ENCODE data around the gene PCSK2. TPM values are rescaled to one million over a fixed set of nuclear protein-coding genes. Genes with fewer than 3 reads are reported as not detected.

PCSK2 gene
- total and polyA plus RNA-seq, 10 donors, result 0.06 to 0.17 (median 0.16) TPM; not detected in 3

- H3K27me3 ChIP-seq (replicated peaks in 1 of 7), result no peaks in the 10 kb centered on the region
- intact Hi-C loops (cut with DNase I; ENCODE audit: low total_unique reads), result no loop called here
- H3K9me3 ChIP-seq, result peaks cover 0 to 8% (median 2%) of the 10 kb centered on the region in 8 donors
- H3K4me3 ChIP-seq, result no peak overlapping the region
- H3K4me1 ChIP-seq, result peaks cover 0 to 4% (median 0%) of the 10 kb centered on the region in 6 donors
- no peaks in the 10 kb centered on the region for H3K36me3 ChIP-seq
- H3K27ac ChIP-seq, result no peak overlapping the region
- no peak for DNase-seq
- TF ChIP-seq POLR2A (IDR thresholded peaks at IDR 0.05) (no peak), CTCF (IDR thresholded peaks at IDR 0.05 in 8 of 11, conservative IDR thresholded peaks at IDR 0.05 in 3 of 11) (no peak), POLR2AphosphoS5 (IDR thresholded peaks at IDR 0.05) (no peak)
Observed at GRCh38 chr20:17281478-17281877, 54.6 kb downstream of the PCSK2 start.

- intact Hi-C loops (cut with DNase I; ENCODE audit: low total_unique reads), result no loop called here
- H3K4me1 ChIP-seq, result peaks cover 0 to 4% (median 0%) of the 10 kb centered on the region in 6 donors
- no peak for DNase-seq
- peaks cover 0 to 8% (median 2%) of the 10 kb centered on the region in 8 donors for H3K9me3 ChIP-seq
- no peaks in the 10 kb centered on the region for H3K36me3 ChIP-seq
- H3K27ac ChIP-seq, result no peak overlapping the region
- no peak for TF ChIP-seq CTCF (IDR thresholded peaks at IDR 0.05 in 8 of 11, conservative IDR thresholded peaks at IDR 0.05 in 3 of 11)
- no peak for TF ChIP-seq POLR2A (IDR thresholded peaks at IDR 0.05)
- no peak for TF ChIP-seq POLR2AphosphoS5 (IDR thresholded peaks at IDR 0.05)
- H3K27me3 ChIP-seq (replicated peaks in 1 of 7), result no peaks in the 10 kb centered on the region
- no peak overlapping the region for H3K4me3 ChIP-seq
- 57 to 83% (median 75%) methylated on average over 3 of the region's 3 CpGs for WGBS, 5 donors
Observed at GRCh38 chr20:17282501-17282900, 55.7 kb downstream of the PCSK2 start.

DNA sequence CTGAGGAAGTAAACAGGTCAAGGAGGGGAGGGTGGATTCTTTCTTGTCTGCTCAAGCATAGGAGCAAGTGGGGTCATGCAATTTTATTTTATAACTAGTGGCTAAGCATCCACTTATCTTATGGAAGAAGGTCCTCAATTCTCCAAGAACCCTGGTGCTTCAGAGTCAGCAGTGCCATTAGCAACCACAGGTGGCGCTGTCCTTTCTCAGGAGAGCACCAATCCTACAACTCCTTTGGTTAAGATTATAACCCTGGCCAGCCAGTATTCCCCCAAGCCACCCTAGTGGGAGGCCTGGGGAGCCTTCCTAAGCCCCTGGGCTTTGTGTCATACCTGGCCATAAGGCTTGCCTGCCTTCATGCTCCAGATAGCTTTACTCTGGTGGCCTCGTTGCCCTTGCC, 60.7 kb downstream of the PCSK2 start:
- intact Hi-C loops (cut with DNase I; ENCODE audit: low total_unique reads), result no loop called here
- TF ChIP-seq CTCF (IDR thresholded peaks at IDR 0.05 in 8 of 11, conservative IDR thresholded peaks at IDR 0.05 in 3 of 11), result no peak
- TF ChIP-seq POLR2AphosphoS5 (IDR thresholded peaks at IDR 0.05), result no peak
- no peak for TF ChIP-seq POLR2A (IDR thresholded peaks at IDR 0.05)

GRCh38 chr20:17287998-17288397, 61.2 kb downstream of the PCSK2 start:
- Histone ChIP-seq H3K27me3 (replicated peaks in 1 of 7) (no peaks in the 10 kb centered on the region), H3K4me1 (peaks cover 0 to 14% (median 1%) of the 10 kb centered on the region in 6 donors), H3K36me3 (no peaks in the 10 kb centered on the region), H3K9me3 (no peaks in the 10 kb centered on the region), H3K27ac (no peak overlapping the region), H3K4me3 (no peak overlapping the region)
- 74 to 86% (median 79%) methylated on average over 3 of the region's 3 CpGs for WGBS, 5 donors
- intact Hi-C loops (cut with DNase I; ENCODE audit: low total_unique reads), result no loop called here
- DNase-seq, result no peak
- TF ChIP-seq POLR2A (IDR thresholded peaks at IDR 0.05) (no peak), CTCF (IDR thresholded peaks at IDR 0.05 in 8 of 11, conservative IDR thresholded peaks at IDR 0.05 in 3 of 11) (no peak), POLR2AphosphoS5 (IDR thresholded peaks at IDR 0.05) (no peak)

More for the DNA sequence above, 60.7 kb downstream of the PCSK2 start:
- Histone ChIP-seq H3K27ac (no peak overlapping the region), H3K27me3 (replicated peaks in 1 of 7) (no peaks in the 10 kb centered on the region), H3K4me3 (no peak overlapping the region), H3K36me3 (no peaks in the 10 kb centered on the region), H3K4me1 (peaks cover 0 to 14% (median 3%) of the 10 kb centered on the region in 6 donors), H3K9me3 (no peaks in the 10 kb centered on the region)
- 61 to 92% (median 76%) methylated on average over 2 of the region's 2 CpGs for WGBS, 5 donors
- no peak for DNase-seq

Data from spleen (tissue), 11 donors.